WERI-Rb-1 (cell line): Measurements from ENCODE around the gene PLXNA2.
A peak's percentile ranks its signal among the peaks of the same experiment; 100 is the strongest.

Experiments
- DNase-seq: peaks from one replicate; pipeline ENCODE4 v3.0.0-alpha.2; 2020
- H3K27ac ChIP-seq: fragments of 250-450 bp; sonication (Bioruptor Pico); 2 replicates; pipeline ENCODE4 v1.5.1; 2020; ENCODE audit warnings: mild to moderate bottlenecking, moderate library complexity
- H3K27me3 ChIP-seq: fragments of 250-450 bp; sonication (Bioruptor Pico); 2 replicates; pipeline ENCODE4 v1.5.1; 2021; ENCODE audit warnings: mild to moderate bottlenecking, low read depth, moderate library complexity; ENCODE audit not compliant: insufficient read depth, severe bottlenecking
- H3K36me3 ChIP-seq: fragments of 250-450 bp; sonication (Bioruptor Pico); 2 replicates; pipeline ENCODE4 v1.5.1; 2020; ENCODE audit warnings: mild to moderate bottlenecking, moderate library complexity
- H3K4me3 ChIP-seq: 2 replicates; pipeline ENCODE4 v1.5.1; 2011; ENCODE audit warnings: low read depth, mild to moderate bottlenecking, control low read depth, low read length
- H3K9me3 ChIP-seq: fragments of 250-450 bp; sonication (Bioruptor Pico); 2 replicates; pipeline ENCODE4 v1.5.1; 2021; ENCODE audit warnings: mild to moderate bottlenecking, moderate library complexity; ENCODE audit not compliant: severe bottlenecking
- TF ChIP-seq, protein P1 (sequence below): IDR thresholded peaks from 2 replicates; pipeline ENCODE4 v1.5.1; 2011; ENCODE audit warnings: low read depth, mild to moderate bottlenecking, control low read depth, inconsistent platforms, low read length

The PLXNA2 gene

DNA sequence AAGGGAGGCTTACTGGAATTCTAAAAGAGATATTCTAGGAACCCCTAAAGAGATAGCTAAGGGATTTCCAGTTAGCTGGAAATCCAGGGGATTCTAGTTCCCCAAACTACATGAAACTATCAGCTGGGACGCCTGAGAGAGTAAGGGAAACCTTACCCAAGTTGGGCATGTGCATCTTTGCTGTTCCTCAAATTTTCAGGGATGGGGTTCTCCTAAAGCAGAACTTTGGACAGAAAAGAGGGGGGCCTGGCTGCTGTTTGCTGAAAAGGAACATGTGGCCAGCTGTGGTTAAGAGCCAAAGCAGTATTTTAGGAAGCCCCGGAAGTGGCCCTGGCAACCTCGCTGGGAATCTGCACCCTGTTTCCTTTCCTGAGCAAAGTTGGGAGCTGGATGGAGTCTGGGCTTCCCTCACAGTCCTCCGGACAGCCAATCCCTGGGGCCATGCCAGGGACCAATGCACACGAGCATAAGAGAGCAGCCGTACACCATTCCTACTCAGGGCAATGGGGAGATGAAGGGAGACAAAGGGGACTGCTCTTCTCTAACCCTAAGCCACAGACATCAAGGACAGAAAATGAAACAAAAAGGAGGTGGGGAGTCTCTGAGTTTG lies 154.3 kb downstream of the PLXNA2 start:
- no peak overlapping the region for H3K27ac ChIP-seq
- no peak overlapping the region for H3K4me3 ChIP-seq
- TF ChIP-seq, protein P1, sequence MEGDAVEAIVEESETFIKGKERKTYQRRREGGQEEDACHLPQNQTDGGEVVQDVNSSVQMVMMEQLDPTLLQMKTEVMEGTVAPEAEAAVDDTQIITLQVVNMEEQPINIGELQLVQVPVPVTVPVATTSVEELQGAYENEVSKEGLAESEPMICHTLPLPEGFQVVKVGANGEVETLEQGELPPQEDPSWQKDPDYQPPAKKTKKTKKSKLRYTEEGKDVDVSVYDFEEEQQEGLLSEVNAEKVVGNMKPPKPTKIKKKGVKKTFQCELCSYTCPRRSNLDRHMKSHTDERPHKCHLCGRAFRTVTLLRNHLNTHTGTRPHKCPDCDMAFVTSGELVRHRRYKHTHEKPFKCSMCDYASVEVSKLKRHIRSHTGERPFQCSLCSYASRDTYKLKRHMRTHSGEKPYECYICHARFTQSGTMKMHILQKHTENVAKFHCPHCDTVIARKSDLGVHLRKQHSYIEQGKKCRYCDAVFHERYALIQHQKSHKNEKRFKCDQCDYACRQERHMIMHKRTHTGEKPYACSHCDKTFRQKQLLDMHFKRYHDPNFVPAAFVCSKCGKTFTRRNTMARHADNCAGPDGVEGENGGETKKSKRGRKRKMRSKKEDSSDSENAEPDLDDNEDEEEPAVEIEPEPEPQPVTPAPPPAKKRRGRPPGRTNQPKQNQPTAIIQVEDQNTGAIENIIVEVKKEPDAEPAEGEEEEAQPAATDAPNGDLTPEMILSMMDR = no peak
- peaks cover 41% of the 10 kb centered on the region for H3K36me3 ChIP-seq
- no peaks in the 10 kb centered on the region for H3K9me3 ChIP-seq
- DNase-seq = no peak
- no peaks in the 10 kb centered on the region for H3K27me3 ChIP-seq

DNA sequence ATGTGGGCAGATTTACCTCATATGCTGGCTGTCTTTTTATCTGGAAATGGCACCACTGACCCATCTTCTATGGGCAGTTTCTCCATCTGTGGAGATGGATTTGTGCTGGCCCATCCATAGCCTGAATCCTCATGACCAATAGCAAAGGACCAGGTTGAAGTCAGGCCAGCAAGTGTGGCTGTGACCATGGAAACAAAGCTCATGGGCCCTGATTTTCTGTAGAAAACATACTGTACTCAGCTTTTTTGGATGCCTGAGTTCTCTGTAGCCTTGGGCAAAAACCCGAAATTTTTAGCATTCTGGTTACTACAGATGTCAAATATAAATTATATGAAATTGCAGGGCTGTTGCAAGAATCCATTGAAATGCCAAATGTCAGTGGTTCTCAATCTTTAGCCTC lies 155.0 kb downstream of the PLXNA2 start:
- TF ChIP-seq, protein P1 = no peak
- peaks cover 34% of the 10 kb centered on the region for H3K36me3 ChIP-seq
- H3K9me3 ChIP-seq = no peaks in the 10 kb centered on the region
- peak; percentile 17 for DNase-seq
- H3K4me3 ChIP-seq = no peak overlapping the region
- H3K27ac ChIP-seq = no peak overlapping the region
- no peaks in the 10 kb centered on the region for H3K27me3 ChIP-seq

DNA sequence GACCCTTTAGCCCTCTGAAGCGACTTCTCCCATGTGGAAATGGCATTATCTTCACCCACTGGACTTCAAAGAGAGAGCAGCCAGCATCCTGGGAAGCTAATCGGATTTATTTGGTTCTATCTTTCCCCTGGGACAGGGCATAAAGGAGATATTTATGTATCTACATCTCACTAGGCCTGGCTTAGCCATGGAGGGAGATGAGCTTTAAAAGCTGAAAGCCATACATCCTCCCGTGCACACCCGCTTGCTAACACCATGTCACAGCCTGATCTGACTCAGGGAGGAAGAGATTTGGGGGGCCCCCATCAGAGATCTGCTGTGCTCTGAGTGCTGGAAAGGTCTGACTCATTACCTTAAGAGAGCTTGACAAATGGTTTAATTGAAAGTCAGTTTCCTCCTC lies 155.9 kb downstream of the PLXNA2 start:
- Histone ChIP-seq H3K4me3 (no peak overlapping the region), H3K36me3 (peaks cover 29% of the 10 kb centered on the region), H3K9me3 (no peaks in the 10 kb centered on the region), H3K27ac (peak overlapping the region; percentile 1; the same call in 1 of the 2 replicates), H3K27me3 (no peaks in the 10 kb centered on the region)
- peak; percentile 97 for DNase-seq
- TF ChIP-seq, protein P1 = no peak

DNA sequence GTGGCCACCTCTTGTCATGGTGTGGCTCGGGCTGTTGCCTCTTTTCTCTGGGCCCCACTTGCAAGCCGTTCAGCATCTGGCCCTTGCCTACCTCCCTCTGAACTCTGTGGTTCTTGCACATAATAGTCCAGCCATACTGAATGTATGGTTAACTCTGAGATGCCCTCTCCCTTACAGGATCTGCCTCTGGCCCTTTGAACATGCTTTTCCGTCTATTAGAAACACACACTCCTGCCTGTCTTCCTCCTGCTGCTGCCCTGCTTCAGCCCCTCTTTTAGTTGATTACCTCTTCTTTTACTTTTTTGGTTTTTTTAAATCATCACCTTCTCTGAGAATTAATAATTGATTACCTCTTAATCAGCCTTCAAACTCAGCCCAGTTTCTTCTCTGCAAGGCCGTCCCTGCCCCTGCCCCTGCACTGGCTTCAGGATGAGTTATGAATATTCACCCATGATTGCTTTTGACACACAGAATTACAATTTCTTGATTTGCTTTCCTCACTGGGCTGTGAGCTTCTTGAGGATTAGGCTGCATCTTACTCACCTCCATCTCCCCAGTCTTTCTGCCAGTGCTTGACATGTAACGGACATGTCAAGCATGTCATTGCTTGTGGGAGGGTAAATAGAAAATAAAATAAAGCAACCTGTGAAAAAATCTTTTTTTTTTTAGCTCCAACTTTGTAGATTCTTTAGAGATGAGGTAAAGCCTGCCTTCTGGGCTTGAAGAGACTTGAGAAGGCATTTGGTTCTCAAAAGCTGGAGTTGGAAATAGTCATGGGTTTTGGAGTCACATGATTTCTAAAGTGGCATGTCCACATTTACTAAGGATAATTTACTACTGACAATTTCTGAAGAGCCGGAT lies 158.3 kb downstream of the PLXNA2 start:
- DNase-seq = peak; percentile 19
- Histone ChIP-seq H3K4me3 (no peak overlapping the region), H3K36me3 (peaks cover 12% of the 10 kb centered on the region), H3K27ac (no peak overlapping the region), H3K27me3 (no peaks in the 10 kb centered on the region), H3K9me3 (no peaks in the 10 kb centered on the region)
- TF ChIP-seq, protein P1 = no peak

DNA sequence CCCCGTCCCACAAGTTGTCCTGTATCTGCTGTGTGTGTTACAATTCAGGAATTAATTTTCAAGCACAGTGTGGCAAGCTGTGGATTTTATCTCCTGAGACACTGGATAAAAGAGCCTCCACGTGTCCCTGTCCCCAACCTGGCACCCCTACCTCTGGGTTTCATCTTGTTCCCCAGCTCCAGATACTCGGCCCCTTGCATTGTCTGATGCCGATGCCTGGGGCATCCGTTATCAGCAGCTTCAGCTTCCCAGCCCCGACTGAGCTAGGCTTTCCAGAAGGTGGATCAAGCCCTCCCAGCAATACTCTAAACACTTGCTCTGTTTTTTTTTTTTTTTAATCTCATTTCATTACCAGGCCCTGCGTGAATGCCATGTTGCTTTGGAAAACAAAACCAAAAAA lies 159.4 kb downstream of the PLXNA2 start:
- DNase-seq = peak; percentile 56
- Histone ChIP-seq H3K36me3 (peaks cover 5% of the 10 kb centered on the region), H3K27ac (0 out of 2 replicates have a peak overlapping the region, but pooled peaks have one; percentile 4), H3K27me3 (no peaks in the 10 kb centered on the region), H3K4me3 (no peak overlapping the region), H3K9me3 (no peaks in the 10 kb centered on the region)
- TF ChIP-seq, protein P1 = no peak
